GM19372 (cell line): Measurements from ENCODE around the gene SYTL3.

ENCODE experiments used
- ATAC-seq: cut with Tn5 transposase; IDR thresholded peaks from one replicate; pipeline ENCODE4 v1.9.1; 2021; ENCODE audit warnings: mild to moderate bottlenecking, low read depth, moderate library complexity; ENCODE audit not compliant: unreplicated experiment

The SYTL3 gene

DNA sequence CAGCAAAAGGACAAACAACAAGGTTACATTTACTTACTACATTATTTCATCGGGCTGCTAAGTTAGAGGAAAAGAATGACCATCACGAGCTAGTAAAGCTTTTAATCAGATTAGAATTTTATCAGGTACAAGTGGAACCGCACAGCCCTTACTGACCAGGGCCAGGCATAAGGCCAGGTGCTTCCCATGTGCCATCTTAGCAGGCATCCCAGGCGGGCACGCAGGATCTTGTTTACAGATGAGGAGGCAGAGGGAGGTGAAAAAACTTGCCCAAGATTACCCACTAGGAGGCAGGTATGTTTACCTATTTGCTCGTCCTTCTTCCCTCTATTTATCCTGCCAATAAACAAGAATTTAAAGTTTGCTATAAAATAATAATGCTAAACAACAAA is 158.6 kb downstream of the SYTL3 start:
- ATAC-seq = no peak

DNA sequence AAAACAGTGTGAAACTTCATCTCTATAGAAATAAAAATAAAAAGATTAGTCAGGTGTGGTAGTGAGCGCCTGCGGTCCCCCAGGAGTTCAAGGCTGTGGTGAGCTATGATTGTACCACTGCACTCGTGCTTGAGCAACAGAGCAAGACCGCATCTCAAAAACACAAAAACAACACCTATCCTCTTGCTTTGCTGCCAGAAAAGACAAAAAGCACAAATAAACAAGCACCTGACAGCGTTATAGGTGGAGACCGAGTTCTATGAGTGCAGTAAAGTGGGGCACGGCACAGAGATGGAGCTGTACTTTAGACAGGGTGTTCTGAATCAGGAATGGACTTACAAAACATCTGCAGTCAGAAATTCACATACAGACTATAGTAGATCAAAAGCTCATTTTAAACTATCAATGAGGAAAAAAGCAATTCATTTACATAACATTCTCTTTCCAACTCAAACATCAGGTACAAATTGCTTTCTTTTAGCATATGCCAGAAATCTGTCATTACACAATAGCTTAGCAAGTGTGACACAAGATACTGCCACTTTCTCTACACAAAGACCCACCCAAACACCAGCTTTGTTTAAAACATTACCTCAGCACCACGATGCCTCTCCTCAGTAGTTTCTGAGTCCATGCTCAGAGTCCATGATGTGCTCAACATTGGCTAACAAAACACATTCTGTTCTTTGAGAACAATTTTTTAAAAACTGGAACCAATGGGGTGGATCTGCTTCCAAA is 159.3 kb downstream of the SYTL3 start:
- peak; percentile 58 for ATAC-seq

DNA sequence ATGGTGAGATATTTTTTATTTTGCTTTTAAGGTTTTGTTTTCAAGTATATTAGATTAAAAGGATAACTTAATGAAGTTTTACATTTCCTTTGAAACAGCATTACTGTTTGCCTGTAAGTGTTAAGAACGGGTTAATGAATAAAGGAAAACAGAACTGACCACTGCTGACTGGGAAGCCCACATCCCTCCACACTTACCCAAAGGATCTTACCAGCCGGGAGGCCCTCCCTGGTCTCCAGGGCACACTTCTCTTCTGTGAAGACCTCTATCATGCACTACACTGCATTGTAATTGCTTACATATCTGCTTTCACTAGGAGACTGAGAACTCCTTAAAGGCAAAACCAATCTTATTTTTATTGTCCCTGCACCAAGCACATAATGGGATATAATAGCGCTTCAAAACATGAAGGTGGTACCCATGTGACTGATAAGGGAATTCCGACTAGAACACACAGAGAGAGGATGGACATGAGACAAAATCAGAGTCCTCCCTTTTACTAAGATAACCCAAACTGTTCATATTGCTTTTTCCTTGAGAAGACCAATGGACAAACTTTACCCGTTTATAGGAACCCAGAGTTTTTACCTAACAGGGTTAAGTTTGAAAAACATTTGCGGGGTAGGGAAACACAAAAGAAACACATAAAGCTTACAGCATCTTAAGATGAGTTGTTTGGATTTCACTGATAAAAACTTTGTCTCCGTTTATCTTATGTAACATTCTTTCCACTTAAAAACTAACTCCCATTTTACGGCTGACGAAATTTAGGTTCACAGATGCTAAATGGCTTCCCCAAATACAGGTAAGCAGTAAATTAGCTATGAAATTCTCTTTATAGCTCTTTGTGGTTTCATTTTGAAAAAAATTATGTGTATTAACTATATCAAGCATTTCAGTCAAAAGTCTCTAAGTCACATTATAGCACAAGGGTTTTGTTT is 160.6 kb downstream of the SYTL3 start:
- ATAC-seq = no peak

DNA sequence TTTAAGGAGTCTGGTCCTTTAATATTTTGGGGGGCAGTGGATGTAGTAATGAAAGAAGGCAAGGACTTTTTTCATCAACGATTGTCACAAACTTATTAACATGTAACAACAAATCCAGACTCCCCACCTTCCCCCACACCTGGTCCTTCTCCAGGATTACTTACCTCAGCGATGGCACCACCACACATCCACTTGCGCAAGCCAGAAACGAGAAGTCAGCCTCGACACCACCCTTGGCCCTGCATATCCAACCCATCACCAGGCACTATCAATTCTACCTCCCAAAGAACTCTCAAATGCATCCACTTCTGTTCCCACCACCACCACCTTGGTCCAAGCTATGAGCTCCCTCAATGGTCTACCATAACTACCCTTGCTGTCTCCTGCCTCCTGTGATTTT is 162.8 kb downstream of the SYTL3 start:
- no peak for ATAC-seq

DNA sequence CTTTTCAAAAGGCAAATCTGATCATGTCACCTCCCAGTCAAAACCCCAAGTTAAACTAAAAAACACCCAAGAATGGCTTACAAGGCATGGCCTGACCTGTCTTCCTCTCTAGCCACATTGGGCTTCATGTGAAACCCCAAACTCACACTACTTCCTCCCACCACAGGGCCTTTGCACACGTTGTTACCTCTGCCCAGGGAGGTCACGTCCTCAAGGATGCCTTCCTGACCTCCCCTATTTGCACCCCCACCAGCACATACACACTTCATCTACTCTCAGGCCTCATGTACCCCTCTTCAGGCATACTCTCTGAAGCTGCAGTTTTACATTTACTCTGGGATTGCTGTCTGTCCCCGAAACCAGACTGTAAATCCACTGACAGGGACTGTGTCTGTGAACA is 163.2 kb downstream of the SYTL3 start:
- no peak for ATAC-seq
